Stomach (tissue), 9 donors: ENCODE measurements around the gene GPR139. TPM values are rescaled to one million over a fixed set of nuclear protein-coding genes. Genes with fewer than 3 reads are reported as not detected.

Source experiments
- DNase-seq, 2 donors: peaks; one replicate each; pipeline versions ENCODE4 v3.0.0 to v3.0.0-alpha.2; 2013 to 2019
- H3K27ac ChIP-seq, 5 donors: fragments of 200-600 bp in 4 of 5; sonication (generic) in 4 of 5; one replicate each; pipeline ENCODE4 v1.5.1; 2013 to 2019; ENCODE audit warnings: mild to moderate bottlenecking in 1 of 5, moderate library complexity in 1 of 5
- H3K27me3 ChIP-seq, 3 donors: fragments of 200-600 bp; sonication (generic); one replicate each; pipeline ENCODE4 v1.5.1; 2017 to 2019; ENCODE audit warnings: mixed run types in 1 of 3
- H3K36me3 ChIP-seq, 4 donors: fragments of 200-600 bp; sonication (generic); 1 replicate in 3 of 4; 2 replicates in 1 of 4; pipeline ENCODE4 v1.5.1; 2016 to 2019
- H3K4me1 ChIP-seq, 4 donors: fragments of 200-600 bp; sonication (generic); one replicate each; pipeline ENCODE4 v1.5.1; 2016 to 2019
- H3K4me3 ChIP-seq, 4 donors: fragments of 200-600 bp; sonication (generic) in 3 of 4; one replicate each; pipeline ENCODE4 v1.5.1; 2016 to 2019; ENCODE audit warnings: mild to moderate bottlenecking in 1 of 4
- H3K9me3 ChIP-seq, 4 donors: fragments of 200-600 bp; sonication (generic); one replicate each; pipeline ENCODE4 v1.5.1; 2016 to 2019
- CTCF ChIP-seq, 7 experiments: fragments of 450-650 bp in 4 of 7; fragments of 200-600 bp in 3 of 7; sonication (generic) in 3 of 7; IDR thresholded peaks; one replicate each; pipeline ENCODE4 v1.5.1; 2016 to 2019; ENCODE audit warnings: antibody characterized with exemption in 7 of 7, control low read depth in 2 of 7, mild to moderate bottlenecking in 1 of 7
- EP300 ChIP-seq: sonication (generic); formaldehyde crosslinking; IDR thresholded peaks from one replicate; pipeline ENCODE4 v1.6.1; 2017; ENCODE audit warnings: antibody characterized with exemption
- POLR2A ChIP-seq, 4 donors: fragments of 450-650 bp; IDR thresholded peaks; one replicate each; pipeline ENCODE4 v1.6.1; 2016; ENCODE audit warnings: antibody characterized with exemption in 4 of 4, control low read depth in 2 of 4, mild to moderate bottlenecking in 1 of 4, moderate library complexity in 1 of 4
- POLR2AphosphoS5 ChIP-seq, 3 donors: sonication (generic); formaldehyde crosslinking; IDR thresholded peaks; one replicate each; pipeline ENCODE4 v1.6.1; 2016; ENCODE audit warnings: antibody characterized with exemption in 3 of 3
- WGBS, 5 donors: extraction: QIAGEN DNeasy Blood & Tissue Kit in 3 of 5; methylation state at CpG; one replicate each; pipeline versions ENCODE4 v1.1.5 to v1.1.7; 2013 to 2018; 5-methylcytosine and 5-hydroxymethylcytosine counted together
- intact Hi-C: fragments of 100-400 bp; cut with DNase I; formaldehyde crosslinking; loops from one replicate; pipeline ENCODE4 v1.15.1; 2023; ENCODE audit warnings: low total_unique reads
- polyA plus RNA-seq, 3 donors: library from polyadenylated mRNA; stranded (reverse); fragments of 200-250 nt; gene quantifications; one replicate each; pipeline ENCODE4 v1.2.3, GENCODE V29; 2013
- total RNA-seq, 5 donors: library from RNA; depleted of rRNA; stranded (reverse); fragments of >200 nt; gene quantifications; one replicate each; pipeline versions ENCODE4 v1.1.0 to v1.2.3, GENCODE V29; 2014 to 2016
- donor health status: healthy with polysubstance abuse.
- donor health status: Bipolar disorder and iron deficiency.
- donor health status: healthy.

Gene GPR139
- total and polyA plus RNA-seq, 8 donors = not detected

GRCh38 chr16:20001856-20002707 is 71.6 kb downstream of the GPR139 start:
- peaks cover 0 to 9% (median 0%) of the 10 kb centered on the region in 4 donors for H3K9me3 ChIP-seq
- no peaks in the 10 kb centered on the region for H3K4me1 ChIP-seq
- 65 to 82% (median 75%) methylated on average over 12 to 16 of the region's 16 CpGs for WGBS, 5 donors
- H3K36me3 ChIP-seq = no peaks in the 10 kb centered on the region
- peaks cover 0 to 17% (median 0%) of the 10 kb centered on the region in 3 donors for H3K27me3 ChIP-seq
- H3K27ac ChIP-seq = no peak overlapping the region
- intact Hi-C loops = no loop called here
- peak in 1 of 2 donors; percentile 29 for DNase-seq
- H3K4me3 ChIP-seq = no peak overlapping the region
- TF ChIP-seq POLR2A (IDR thresholded peaks at IDR 0.05) (no peak), EP300 (no peak), CTCF (IDR thresholded peaks at IDR 0.05) (no peak), POLR2AphosphoS5 (IDR thresholded peaks at IDR 0.05) (no peak)

- Histone ChIP-seq H3K36me3 (no peaks in the 10 kb centered on the region), H3K9me3 (peaks cover 0 to 1% (median 0%) of the 10 kb centered on the region in 4 donors), H3K4me1 (no peaks in the 10 kb centered on the region), H3K4me3 (no peak overlapping the region), H3K27ac (no peak overlapping the region), H3K27me3 (peaks cover 0 to 20% (median 0%) of the 10 kb centered on the region in 3 donors)
- TF ChIP-seq POLR2A (IDR thresholded peaks at IDR 0.05) (no peak), CTCF (IDR thresholded peaks at IDR 0.05) (no peak), EP300 (no peak), POLR2AphosphoS5 (IDR thresholded peaks at IDR 0.05) (no peak)
- DNase-seq = no peak
- intact Hi-C loops = no loop called here
- 63 to 73% (median 65%) methylated on average over 4 of the region's 4 CpGs for WGBS, 5 donors
Measured at GRCh38 chr16:19997734-19998133, 76.0 kb downstream of the GPR139 start.

GRCh38 chr16:19997264-19997663 is 76.4 kb downstream of the GPR139 start:
- H3K36me3 ChIP-seq = no peaks in the 10 kb centered on the region
- H3K9me3 ChIP-seq = no peaks in the 10 kb centered on the region
- no peak for DNase-seq
- intact Hi-C loops = no loop called here
- no peak overlapping the region for H3K4me3 ChIP-seq
- no peaks in the 10 kb centered on the region for H3K4me1 ChIP-seq
- H3K27me3 ChIP-seq = peaks cover 0 to 16% (median 0%) of the 10 kb centered on the region in 3 donors
- H3K27ac ChIP-seq = no peak overlapping the region
- 91 to 100% (median 92%) methylated on average over 2 of the region's 2 CpGs for WGBS, 5 donors
- no peak for TF ChIP-seq POLR2A (IDR thresholded peaks at IDR 0.05)

- H3K27ac ChIP-seq = no peak overlapping the region
- H3K27me3 ChIP-seq = peaks cover 0 to 11% (median 0%) of the 10 kb centered on the region in 3 donors
- no peak overlapping the region for H3K4me3 ChIP-seq
- WGBS, 5 donors = 78 to 87% (median 81%) methylated on average over 17 of the region's 17 CpGs
- H3K36me3 ChIP-seq = no peaks in the 10 kb centered on the region
- H3K4me1 ChIP-seq = no peaks in the 10 kb centered on the region
- no peak for TF ChIP-seq CTCF (IDR thresholded peaks at IDR 0.05)
- TF ChIP-seq EP300 = no peak
- TF ChIP-seq POLR2AphosphoS5 (IDR thresholded peaks at IDR 0.05) = no peak
- no peak for TF ChIP-seq POLR2A (IDR thresholded peaks at IDR 0.05)
- intact Hi-C loops = no loop called here
- no peaks in the 10 kb centered on the region for H3K9me3 ChIP-seq
- DNase-seq = no peak
Measured at GRCh38 chr16:19994466-19995170, 79.1 kb downstream of the GPR139 start.
